Thyroid gland (tissue), 4 donors: Measurements from ENCODE around the gene GPR35.

ENCODE experiments used
- CTCF ChIP-seq, 6 experiments: fragments of 200-600 bp in 3 of 6; fragments of 450-650 bp in 3 of 6; sonication (generic) in 3 of 6; IDR thresholded peaks; one replicate each; pipeline ENCODE4 v1.5.1; 2016 to 2019; ENCODE audit warnings: antibody characterized with exemption in 6 of 6, mild to moderate bottlenecking in 2 of 6, inconsistent platforms in 1 of 6, moderate library complexity in 1 of 6
- POLR2A ChIP-seq, 2 donors: fragments of 450-650 bp; IDR thresholded peaks; one replicate each; pipeline ENCODE4 v1.6.1; 2017; ENCODE audit warnings: antibody characterized with exemption in 2 of 2, mild to moderate bottlenecking in 2 of 2, moderate library complexity in 1 of 2

GRCh38 chr2:240595381-240596079, 29.8 kb upstream of the GPR35 start:
- TF ChIP-seq CTCF (IDR thresholded peaks at IDR 0.05) = no peak
- TF ChIP-seq POLR2A (IDR thresholded peaks at IDR 0.05) = no peak
